Endothelial cell of umbilical vein (primary cell): Measurements from ENCODE around the gene USP40. TPM values are rescaled to one million over a fixed set of nuclear protein-coding genes. Genes with fewer than 3 reads are reported as not detected.

ENCODE experiments used
- BruUV-seq: library from RNA; stranded (reverse); fragments of 400-500 nt; replicated peaks from 2 replicates; lab custom pipeline; 2021; lab: Mats Ljungman, UMichigan
- CTCF ChIA-PET: fragments of 300-600, 350-600 bp; sonication (Branson Sonifier 250); formaldehyde crosslinking; loops from one replicate; lab custom pipeline; 2021; ENCODE audit warnings: antibody characterized with exemption, inconsistent platforms; lab: Charles Lee
- POLR2A ChIA-PET: fragments of 300-600, 350-600 bp; sonication (Branson Sonifier 250); formaldehyde crosslinking; loops from one replicate; lab custom pipeline; 2021; ENCODE audit warnings: antibody characterized with exemption, inconsistent platforms; lab: Charles Lee
- DNase-seq: peaks from one replicate; pipeline ENCODE4 v3.0.0-alpha.2; 2011; ENCODE audit warnings: low read depth, low spot score
- FAIRE-seq: peaks from 2 replicates; lab custom pipeline; 2011; peaks lifted over from hg19 to GRCh38; lab: Jason Lieb, UNC
- H2AFZ ChIP-seq: 2 replicates; pipeline ENCODE4 v1.6.0; 2012; ENCODE audit warnings: low read depth, low read length, control low read depth, inconsistent platforms
- H3K27ac ChIP-seq: 2 replicates; pipeline ENCODE4 v1.5.1; 2011; ENCODE audit warnings: low read depth, mild to moderate bottlenecking, control low read depth, low read length, moderate library complexity; ENCODE audit not compliant: insufficient read depth
- H3K27me3 ChIP-seq, 2 experiments: 2 replicates each; pipeline versions ENCODE4 v1.6.0 to v1.6.1; 2011; ENCODE audit warnings: low read length in 2 of 2, mixed read lengths in 1 of 2; ENCODE audit not compliant: control insufficient read depth in 2 of 2, insufficient read depth in 2 of 2
- H3K36me3 ChIP-seq, 2 experiments: 2 replicates in 1 of 2; 3 replicates in 1 of 2; pipeline ENCODE4 v1.5.1; 2011; ENCODE audit warnings: low read length in 2 of 2, mild to moderate bottlenecking in 1 of 2, moderate library complexity in 1 of 2; ENCODE audit not compliant: control insufficient read depth in 2 of 2, insufficient read depth in 2 of 2; ENCODE audit errors: extremely low read depth in 1 of 2
- H3K4me1 ChIP-seq: 3 replicates; pipeline ENCODE4 v1.5.1; 2011; ENCODE audit warnings: mild to moderate bottlenecking, low read length; ENCODE audit not compliant: control insufficient read depth, insufficient read depth; ENCODE audit errors: extremely low read depth
- H3K4me2 ChIP-seq: 2 replicates; pipeline ENCODE4 v1.6.1; 2011; ENCODE audit warnings: low read length, control low read depth, mixed read lengths; ENCODE audit not compliant: insufficient read depth
- H3K4me3 ChIP-seq, 3 experiments: fragments of 200-600 bp in 1 of 3; sonication (generic), shearing (Covaris generic) in 1 of 3; replicated peaks in 1 of 3; 2 replicates each; pipeline ENCODE4 v1.5.1; 2011 to 2016; ENCODE audit warnings: control low read depth in 3 of 3, low read length in 3 of 3, mild to moderate bottlenecking in 2 of 3, inconsistent platforms in 1 of 3, low read depth in 1 of 3, moderate library complexity in 1 of 3; ENCODE audit not compliant: insufficient read depth in 1 of 3
- H3K79me2 ChIP-seq: 2 replicates; pipeline ENCODE4 v1.6.0; 2012; ENCODE audit warnings: low read length, inconsistent platforms; ENCODE audit not compliant: control insufficient read depth, insufficient read depth
- H3K9ac ChIP-seq: replicated peaks from 2 replicates; pipeline ENCODE3; 2011; ENCODE audit warnings: low read length, control low read depth; ENCODE audit not compliant: insufficient read depth; ENCODE audit errors: extremely low read depth
- H3K9me1 ChIP-seq: replicated peaks from 3 replicates; pipeline ENCODE4 v1.6.0; 2011; ENCODE audit warnings: mild to moderate bottlenecking, low read length; ENCODE audit not compliant: control insufficient read depth, insufficient read depth; ENCODE audit errors: extremely low read depth
- H3K9me3 ChIP-seq: replicated peaks from 2 replicates; pipeline ENCODE4 v1.5.1; 2012; ENCODE audit warnings: low read length, inconsistent platforms; ENCODE audit not compliant: control insufficient read depth, insufficient read depth
- H4K20me1 ChIP-seq: replicated peaks from 2 replicates; pipeline ENCODE3; 2011; ENCODE audit warnings: mild to moderate bottlenecking, low read length; ENCODE audit not compliant: control insufficient read depth, insufficient read depth; ENCODE audit errors: extremely low read depth
- EZH2 ChIP-seq: IDR thresholded peaks from 2 replicates; pipeline ENCODE4 v1.6.1; 2012; ENCODE audit warnings: borderline replicate concordance, low read depth, mild to moderate bottlenecking, moderate library complexity, low read length, inconsistent platforms; ENCODE audit not compliant: severe bottlenecking
- FOS ChIP-seq: IDR thresholded peaks from 2 replicates; pipeline ENCODE4 v1.6.1; 2011; ENCODE audit warnings: mild to moderate bottlenecking, low read length, moderate library complexity, borderline replicate concordance; ENCODE audit not compliant: insufficient read depth
- GATA2 ChIP-seq: IDR thresholded peaks from 2 replicates; pipeline ENCODE4 v1.7.0; 2011; ENCODE audit warnings: low read depth, mild to moderate bottlenecking, moderate library complexity, mixed read lengths, low read length; ENCODE audit not compliant: insufficient read length, insufficient read depth
- JUN ChIP-seq: IDR thresholded peaks from 2 replicates; pipeline ENCODE4 v1.6.1; 2011; ENCODE audit warnings: borderline replicate concordance, low read depth; ENCODE audit not compliant: insufficient read length, insufficient read depth
- MAX ChIP-seq: IDR thresholded peaks from 2 replicates; pipeline ENCODE4 v1.6.1; 2011; ENCODE audit not compliant: insufficient read depth, insufficient read length
- MYC ChIP-seq: IDR thresholded peaks from one replicate; pipeline ENCODE4 v1.6.1; 2011; ENCODE audit warnings: mild to moderate bottlenecking, low read depth, low read length
- POLR2A ChIP-seq: IDR thresholded peaks from 2 replicates; pipeline ENCODE4 v1.6.1; 2012; ENCODE audit warnings: low read depth, mild to moderate bottlenecking, control low read depth, low read length
- POLR2AphosphoS5 ChIP-seq: IDR thresholded peaks from 2 replicates; pipeline ENCODE4 v1.6.1; 2012; ENCODE audit warnings: low read depth, mild to moderate bottlenecking, control low read depth, low read length, moderate library complexity; ENCODE audit not compliant: insufficient read depth
- dilution Hi-C: fragments of 300-500 bp; cut with MboI; formaldehyde crosslinking; loops from one replicate; pipeline ENCODE4 v1.15.0; 2019; ENCODE audit warnings: low sequenced_read_pairs; ENCODE audit not compliant: extremely low pct_ligation_motif_present
- intact Hi-C: fragments of 100-400 bp; cut with micrococcal nuclease; formaldehyde crosslinking; loops from one replicate; pipeline ENCODE4 v1.10.0; 2022
- polyA plus RNA-seq, 4 experiments: library from polyadenylated mRNA; depleted of rRNA in 3 of 4; stranded (reverse) in 3 of 4; unstranded in 1 of 4; fragments of >200 nt; gene quantifications; 2 replicates each; pipeline versions ENCODE4 v1.2.1 to v1.2.3, GENCODE V29; 2011 to 2012; ENCODE audit warnings: missing spikeins in 1 of 4
- total RNA-seq: library from RNA; stranded (reverse); gene quantifications from 2 replicates; pipeline ENCODE4 v1.2.3, GENCODE V29; 2021
- TF ChIP-seq, protein P1 (sequence below), 2 donors: IDR thresholded peaks; 1 replicate in 1 of 2; 2 replicates in 1 of 2; pipeline ENCODE4 v1.5.1; 2011; ENCODE audit warnings: low read length in 2 of 2, mild to moderate bottlenecking in 2 of 2, moderate library complexity in 2 of 2, control low read depth in 1 of 2, inconsistent platforms in 1 of 2, low read depth in 1 of 2; ENCODE audit not compliant: insufficient read depth in 1 of 2; ENCODE audit errors: extremely low read depth in 1 of 2

USP40 gene
- total and polyA plus RNA-seq, 2 donors (not counting 3 experiments of a cell fraction or from before 2014, with no cell fraction given), result 32.2 to 32.5 TPM

GRCh38 chr2:233535271-233535670, 31.3 kb downstream of the USP40 start:
- H3K4me1 ChIP-seq, result no peaks in the 10 kb centered on the region
- H3K27ac ChIP-seq, result no peak overlapping the region
- H3K9ac ChIP-seq, result no peak overlapping the region
- no peak for TF ChIP-seq EZH2
- TF ChIP-seq GATA2, result no peak
- TF ChIP-seq, protein P1, sequence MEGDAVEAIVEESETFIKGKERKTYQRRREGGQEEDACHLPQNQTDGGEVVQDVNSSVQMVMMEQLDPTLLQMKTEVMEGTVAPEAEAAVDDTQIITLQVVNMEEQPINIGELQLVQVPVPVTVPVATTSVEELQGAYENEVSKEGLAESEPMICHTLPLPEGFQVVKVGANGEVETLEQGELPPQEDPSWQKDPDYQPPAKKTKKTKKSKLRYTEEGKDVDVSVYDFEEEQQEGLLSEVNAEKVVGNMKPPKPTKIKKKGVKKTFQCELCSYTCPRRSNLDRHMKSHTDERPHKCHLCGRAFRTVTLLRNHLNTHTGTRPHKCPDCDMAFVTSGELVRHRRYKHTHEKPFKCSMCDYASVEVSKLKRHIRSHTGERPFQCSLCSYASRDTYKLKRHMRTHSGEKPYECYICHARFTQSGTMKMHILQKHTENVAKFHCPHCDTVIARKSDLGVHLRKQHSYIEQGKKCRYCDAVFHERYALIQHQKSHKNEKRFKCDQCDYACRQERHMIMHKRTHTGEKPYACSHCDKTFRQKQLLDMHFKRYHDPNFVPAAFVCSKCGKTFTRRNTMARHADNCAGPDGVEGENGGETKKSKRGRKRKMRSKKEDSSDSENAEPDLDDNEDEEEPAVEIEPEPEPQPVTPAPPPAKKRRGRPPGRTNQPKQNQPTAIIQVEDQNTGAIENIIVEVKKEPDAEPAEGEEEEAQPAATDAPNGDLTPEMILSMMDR (IDR thresholded peaks at IDR 0.05; ENCODE audit: extremely low read depth in 1 of 2, insufficient read depth in 1 of 2, low read depth in 1 of 2, low read length in 2 of 2), result no peak
- TF ChIP-seq FOS, result no peak
- TF ChIP-seq POLR2A, result no peak
- TF ChIP-seq MAX, result no peak
- no peak for TF ChIP-seq MYC
- TF ChIP-seq JUN, result no peak
- TF ChIP-seq POLR2AphosphoS5, result no peak
- H3K9me3 ChIP-seq, result no peaks in the 10 kb centered on the region
- no peak overlapping the region for H2AFZ ChIP-seq
- no TSS peak for BruUV-seq
- dilution Hi-C loops, result no loop called here
- FAIRE-seq (no peak), DNase-seq (no peak)
- H3K36me3 ChIP-seq, result peaks cover 0 to 4% of the 10 kb centered on the region in 2 experiments
- ChIA-PET POLR2A (no interaction called here), CTCF (interaction anchor here (1.4 kb wide), 1 partner anchor 176 kb away, joined by 3 read pairs; no protein-coding TSS in a partner anchor)
- H3K4me2 ChIP-seq, result no peak overlapping the region
- no peaks in the 10 kb centered on the region for H3K27me3 ChIP-seq
- H3K79me2 ChIP-seq, result no peaks in the 10 kb centered on the region
- no peak overlapping the region for H3K4me3 ChIP-seq
- no peaks in the 10 kb centered on the region for H4K20me1 ChIP-seq
- H3K9me1 ChIP-seq, result no peaks in the 10 kb centered on the region
- intact Hi-C loops, result no loop called here
